Retinal pigment epithelial cell (primary cell): Measurements from ENCODE around the gene PHF1.

ENCODE experiments used
- DNase-seq: peaks from one replicate; pipeline ENCODE4 v3.0.0-alpha.2; 2010; ENCODE audit warnings: low read depth
- H3K4me3 ChIP-seq: 2 replicates; pipeline ENCODE4 v1.5.1; 2011; ENCODE audit warnings: mild to moderate bottlenecking, low read length, control low read depth, moderate library complexity
- CTCF ChIP-seq: conservative IDR thresholded peaks from 2 replicates; pipeline ENCODE4 v1.5.1; 2011; ENCODE audit warnings: low read depth, low read length, control low read depth, inconsistent platforms

The PHF1 gene

GRCh38 chr6:33404884-33405283 lies 5.9 kb upstream of the PHF1 start:
- no peak for DNase-seq
- TF ChIP-seq CTCF: no peak
- no peak overlapping the region for H3K4me3 ChIP-seq

- no peak overlapping the region for H3K4me3 ChIP-seq
- DNase-seq: no peak
- TF ChIP-seq CTCF: no peak
These were observed 5.4 kb upstream of the PHF1 start for GRCh38 chr6:33405386-33405940.

- no peak overlapping the region for H3K4me3 ChIP-seq
- TF ChIP-seq CTCF: no peak
These were observed 4.7 kb upstream of the PHF1 start for GRCh38 chr6:33406126-33406525.

GRCh38 chr6:33407132-33407718 lies 3.6 kb upstream of the PHF1 start:
- no peak for DNase-seq
- no peak overlapping the region for H3K4me3 ChIP-seq
- TF ChIP-seq CTCF: peak; percentile 38

More at GRCh38 chr6:33406126-33406525, 4.7 kb upstream of the PHF1 start:
- DNase-seq: no peak

- peak; percentile 83 for DNase-seq
- H3K4me3 ChIP-seq: peak overlapping the region; percentile 74
- TF ChIP-seq CTCF: no peak
These were observed 634 bp upstream of the PHF1 start for GRCh38 chr6:33410050-33410710.

GRCh38 chr6:33411632-33412005 lies 805 bp downstream of the PHF1 start:
- no peak for TF ChIP-seq CTCF
- H3K4me3 ChIP-seq: peak overlapping the region; percentile 74
- DNase-seq: no peak
